Neural cell (in vitro differentiated cells): Measurements from ENCODE around the gene RBM20.

ENCODE experiments used
- SMC3 ChIP-seq: fragments of 450-650 bp; conservative IDR thresholded peaks from 2 replicates; pipeline ENCODE4 v1.6.1; 2014; ENCODE audit warnings: antibody characterized with exemption, mild to moderate bottlenecking, moderate library complexity; ENCODE audit not compliant: poor library complexity
- TF ChIP-seq, protein P1 (sequence below): fragments of 450-650 bp; IDR thresholded peaks from 2 replicates; pipeline ENCODE4 v1.5.1; 2014; ENCODE audit warnings: antibody characterized with exemption, mild to moderate bottlenecking, moderate library complexity; ENCODE audit not compliant: poor library complexity, severe bottlenecking

DNA sequence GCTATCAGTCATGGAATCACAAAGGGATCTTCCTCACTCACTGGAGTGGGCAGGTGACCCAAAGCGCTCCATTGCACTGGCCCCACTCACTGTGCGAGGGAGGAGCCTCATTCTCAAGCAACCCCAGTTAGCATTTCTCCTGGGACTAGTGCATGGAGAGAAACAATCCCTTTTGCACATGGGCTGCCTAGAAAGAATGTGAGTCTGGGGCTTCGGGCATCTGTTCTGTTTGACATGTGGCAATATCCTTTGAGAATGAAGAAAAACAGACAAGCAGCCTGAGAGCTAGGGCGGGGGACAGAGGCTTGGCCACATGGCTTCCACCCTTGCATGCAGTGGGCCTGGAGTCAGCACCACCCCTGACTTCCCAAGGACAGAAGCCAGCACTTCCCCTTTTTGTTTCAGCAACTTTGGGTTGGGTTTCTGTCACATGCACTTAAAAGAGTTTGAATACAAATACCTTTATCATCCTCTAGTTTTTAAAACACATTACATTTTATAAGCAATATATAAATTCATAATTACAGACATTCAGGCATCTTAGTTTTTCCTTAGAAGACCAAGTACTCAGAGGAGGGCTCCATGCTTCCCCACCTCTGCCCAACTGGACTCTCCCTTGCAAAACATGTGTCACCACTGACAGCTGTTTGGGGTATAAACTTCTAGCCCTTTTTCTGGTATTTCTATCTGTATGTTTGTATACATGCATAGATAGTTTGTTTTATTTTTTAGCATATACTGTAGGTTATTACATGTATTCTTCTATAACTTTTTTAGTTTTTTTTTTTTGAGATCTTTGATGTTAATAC is 73.8 kb downstream of the RBM20 start:
- no peak for TF ChIP-seq SMC3
- TF ChIP-seq, protein P1, sequence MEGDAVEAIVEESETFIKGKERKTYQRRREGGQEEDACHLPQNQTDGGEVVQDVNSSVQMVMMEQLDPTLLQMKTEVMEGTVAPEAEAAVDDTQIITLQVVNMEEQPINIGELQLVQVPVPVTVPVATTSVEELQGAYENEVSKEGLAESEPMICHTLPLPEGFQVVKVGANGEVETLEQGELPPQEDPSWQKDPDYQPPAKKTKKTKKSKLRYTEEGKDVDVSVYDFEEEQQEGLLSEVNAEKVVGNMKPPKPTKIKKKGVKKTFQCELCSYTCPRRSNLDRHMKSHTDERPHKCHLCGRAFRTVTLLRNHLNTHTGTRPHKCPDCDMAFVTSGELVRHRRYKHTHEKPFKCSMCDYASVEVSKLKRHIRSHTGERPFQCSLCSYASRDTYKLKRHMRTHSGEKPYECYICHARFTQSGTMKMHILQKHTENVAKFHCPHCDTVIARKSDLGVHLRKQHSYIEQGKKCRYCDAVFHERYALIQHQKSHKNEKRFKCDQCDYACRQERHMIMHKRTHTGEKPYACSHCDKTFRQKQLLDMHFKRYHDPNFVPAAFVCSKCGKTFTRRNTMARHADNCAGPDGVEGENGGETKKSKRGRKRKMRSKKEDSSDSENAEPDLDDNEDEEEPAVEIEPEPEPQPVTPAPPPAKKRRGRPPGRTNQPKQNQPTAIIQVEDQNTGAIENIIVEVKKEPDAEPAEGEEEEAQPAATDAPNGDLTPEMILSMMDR: no peak
